ENCODE measurements around the gene KCTD16. TPM values are rescaled to one million over a fixed set of nuclear protein-coding genes. Genes with fewer than 3 reads are reported as not detected.

Gene KCTD16
- total and polyA plus RNA-seq, 2 donors from 2014 or later: 0.24 to 2.5 TPM

DNA sequence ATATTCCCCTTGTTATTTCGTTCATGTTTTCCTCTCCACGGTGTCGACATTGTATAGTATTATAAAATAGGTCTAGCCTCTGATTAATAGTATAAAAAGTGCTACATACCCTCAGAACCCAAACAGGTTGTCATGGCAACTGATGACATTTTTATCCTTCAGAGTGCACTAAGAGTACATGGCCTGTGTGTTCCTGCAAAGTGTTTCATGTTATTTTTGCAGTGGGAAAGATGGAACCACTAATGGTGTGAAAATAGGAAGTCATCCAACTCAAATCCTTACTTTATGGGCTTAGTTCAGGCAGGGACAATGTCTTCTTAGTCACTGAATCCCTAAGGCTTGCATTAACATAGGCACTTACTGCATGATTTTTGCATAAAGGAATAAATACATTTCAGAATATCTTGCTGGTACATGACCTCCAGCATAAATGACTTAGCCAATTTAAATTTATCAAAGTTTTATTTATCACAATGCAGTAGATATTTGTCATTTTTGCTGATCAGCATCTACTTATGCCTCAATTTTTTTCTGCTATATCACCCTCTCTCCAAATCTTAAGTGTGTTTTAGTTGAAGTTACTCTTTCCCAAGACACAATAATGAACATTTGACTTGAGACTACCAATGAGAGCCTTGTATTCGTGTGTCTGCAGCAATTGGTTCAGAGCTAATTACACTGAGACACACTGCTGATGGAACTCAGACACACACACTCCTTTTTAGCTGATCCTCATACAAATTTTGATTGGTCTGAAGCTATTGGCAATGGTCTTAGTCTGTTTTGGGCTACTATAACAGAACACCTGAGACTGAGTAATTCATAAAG, 243.7 kb downstream of the KCTD16 start:
- Histone ChIP-seq H3K4me1 (ENCODE audit: control insufficient read depth in 2 of 3, insufficient read depth in 2 of 3, low read depth in 1 of 3, low read length in 3 of 3) (no peaks in the 10 kb centered on the region), H3K4me3 (ENCODE audit: low read length in 3 of 3) (no peak overlapping the region), H3K27ac (ENCODE audit: low read depth in 2 of 2, low read length in 2 of 2) (no peak overlapping the region), H3K27me3 (ENCODE audit: control insufficient read depth, insufficient read depth, low read length) (no peaks in the 10 kb centered on the region), H3K9me3 (ENCODE audit: control insufficient read depth in 2 of 3, insufficient read depth in 1 of 3, low read length in 3 of 3) (no peaks in the 10 kb centered on the region), H3K9ac (ENCODE audit: low read length in 3 of 3) (no peak overlapping the region), H3K36me3 (ENCODE audit: control insufficient read depth in 2 of 3, insufficient read depth in 3 of 3, low read length in 3 of 3) (no peaks in the 10 kb centered on the region)
- DNase-seq (no peak), FAIRE-seq (no peak)
- intact Hi-C loops (cut with DNase I): loop anchor here (5.0 kb wide), 1 partner anchor 862 kb away; no protein-coding TSS in a partner anchor
- no peak for TF ChIP-seq CTCF (IDR thresholded peaks at IDR 0.05; ENCODE audit: borderline replicate concordance, extremely low read depth, insufficient read depth)

DNA sequence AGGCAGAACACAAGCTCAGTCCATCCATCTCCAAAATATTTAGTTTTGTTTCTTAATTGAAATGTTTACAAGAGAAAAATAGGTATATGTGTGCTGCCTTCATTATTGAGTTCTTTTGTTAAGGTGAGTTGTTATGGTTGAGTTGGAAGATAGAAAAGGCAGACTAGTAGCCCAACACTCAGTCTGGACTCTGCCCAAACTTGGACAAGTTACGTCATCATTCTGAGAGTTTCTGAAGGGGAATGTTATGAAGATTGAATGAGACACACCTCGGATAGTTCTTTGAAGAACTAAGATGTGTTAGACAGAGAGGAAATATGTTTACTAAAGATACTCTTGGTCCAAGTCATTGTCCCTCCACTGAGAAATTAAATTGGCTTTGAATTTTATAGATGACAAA, 245.5 kb downstream of the KCTD16 start:
- Histone ChIP-seq H3K27ac (ENCODE audit: low read depth in 2 of 2, low read length in 2 of 2) (no peak overlapping the region), H3K9me3 (ENCODE audit: control insufficient read depth in 2 of 3, insufficient read depth in 1 of 3, low read length in 3 of 3) (no peaks in the 10 kb centered on the region), H3K4me1 (ENCODE audit: control insufficient read depth in 2 of 3, insufficient read depth in 2 of 3, low read depth in 1 of 3, low read length in 3 of 3) (no peaks in the 10 kb centered on the region), H3K9ac (ENCODE audit: low read length in 3 of 3) (no peak overlapping the region), H3K27me3 (ENCODE audit: control insufficient read depth, insufficient read depth, low read length) (no peaks in the 10 kb centered on the region), H3K4me3 (ENCODE audit: low read length in 3 of 3) (no peak overlapping the region), H3K36me3 (ENCODE audit: control insufficient read depth in 2 of 3, insufficient read depth in 3 of 3, low read length in 3 of 3) (no peaks in the 10 kb centered on the region)
- FAIRE-seq (no peak), DNase-seq (no peak)
- intact Hi-C loops (cut with DNase I): no loop called here
- TF ChIP-seq CTCF (IDR thresholded peaks at IDR 0.05; ENCODE audit: borderline replicate concordance, extremely low read depth, insufficient read depth): no peak

DNA sequence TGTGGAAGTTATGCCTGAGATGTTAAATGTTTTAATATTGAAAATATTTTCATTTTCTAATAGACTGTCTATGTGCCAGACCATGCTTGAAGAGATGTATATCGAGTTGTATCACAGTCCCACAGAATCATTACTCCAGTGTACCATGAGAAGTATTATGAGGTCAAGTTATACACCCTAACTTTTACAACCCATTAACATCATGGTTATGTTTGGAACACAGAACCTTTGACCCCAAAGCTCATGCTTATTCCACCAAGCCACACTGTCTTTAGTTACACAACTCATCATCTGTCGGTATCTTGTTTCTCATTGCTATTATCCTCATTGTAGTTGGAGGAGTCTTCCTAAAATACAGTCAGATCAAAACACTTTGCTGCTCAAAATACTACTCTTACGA, 248.0 kb downstream of the KCTD16 start:
- Histone ChIP-seq H3K9me3 (ENCODE audit: control insufficient read depth in 2 of 3, insufficient read depth in 1 of 3, low read length in 3 of 3) (no peaks in the 10 kb centered on the region), H3K27me3 (ENCODE audit: control insufficient read depth, insufficient read depth, low read length) (no peaks in the 10 kb centered on the region), H3K4me1 (ENCODE audit: control insufficient read depth in 2 of 3, insufficient read depth in 2 of 3, low read depth in 1 of 3, low read length in 3 of 3) (no peaks in the 10 kb centered on the region), H3K4me3 (ENCODE audit: low read length in 3 of 3) (no peak overlapping the region), H3K36me3 (ENCODE audit: control insufficient read depth in 2 of 3, insufficient read depth in 3 of 3, low read length in 3 of 3) (no peaks in the 10 kb centered on the region), H3K9ac (ENCODE audit: low read length in 3 of 3) (no peak overlapping the region), H3K27ac (ENCODE audit: low read depth in 2 of 2, low read length in 2 of 2) (no peak overlapping the region)
- FAIRE-seq: no peak
- TF ChIP-seq CTCF (IDR thresholded peaks at IDR 0.05; ENCODE audit: borderline replicate concordance, extremely low read depth, insufficient read depth): no peak
- intact Hi-C loops (cut with DNase I): no loop called here
- DNase-seq: no peak
